GM23338 (cell line): ENCODE measurements around the gene NUMBL.

Source experiments
- CREB1 ChIP-seq: fragments of 250-450 bp; sonication (Bioruptor Pico); IDR thresholded peaks from 2 replicates; pipeline ENCODE4 v1.5.0; 2020; ENCODE audit warnings: low read depth, mild to moderate bottlenecking, moderate library complexity
- CTCF ChIP-seq, 2 experiments: fragments of 200-600 bp in 1 of 2; sonication (generic) in 1 of 2; conservative IDR thresholded peaks; 2 replicates each; pipeline versions ENCODE4 v1.5.1 to v1.6.1; 2016 to 2017; ENCODE audit warnings: antibody characterized with exemption in 2 of 2, low read depth in 2 of 2, mild to moderate bottlenecking in 2 of 2, moderate library complexity in 1 of 2
- EZH2 ChIP-seq: fragments of 200-600 bp; sonication (generic); IDR thresholded peaks from one replicate; pipeline ENCODE4 v1.8.0; 2017; ENCODE audit warnings: antibody characterized with exemption, mild to moderate bottlenecking, low read depth; ENCODE audit not compliant: unreplicated experiment
- EZH2phosphoT487 ChIP-seq: fragments of 200-600 bp; sonication (generic); IDR thresholded peaks from one replicate; pipeline ENCODE4 v1.8.1; 2018; ENCODE audit warnings: antibody characterized with exemption; ENCODE audit not compliant: unreplicated experiment
- JUNB ChIP-seq: IDR thresholded peaks from one replicate; pipeline ENCODE4 v1.6.1; 2016; ENCODE audit warnings: antibody characterized with exemption; ENCODE audit not compliant: unreplicated experiment
- NANOG ChIP-seq: IDR thresholded peaks from 2 replicates; pipeline ENCODE4 v1.6.1; 2016; ENCODE audit warnings: antibody characterized with exemption, borderline replicate concordance
- POLR2AphosphoS5 ChIP-seq: IDR thresholded peaks from 2 replicates; pipeline ENCODE4 v1.6.1; 2016; ENCODE audit warnings: antibody characterized with exemption, low read depth
- ZNF331 ChIP-seq: fragments of 250-450 bp; sonication (Bioruptor Pico); IDR thresholded peaks from 2 replicates; pipeline ENCODE4 v1.5.0; 2020; ENCODE audit warnings: low read depth, mild to moderate bottlenecking, moderate library complexity
- TF ChIP-seq, protein P1 (sequence below): IDR thresholded peaks from one replicate; pipeline ENCODE4 v1.6.1; 2018; ENCODE audit warnings: antibody characterized with exemption; ENCODE audit not compliant: unreplicated experiment

- TF ChIP-seq CTCF (conservative IDR thresholded peaks at IDR 0.05; ENCODE audit: low read depth in 2 of 2) (no peak), POLR2AphosphoS5 (no peak), NANOG (no peak), CREB1 (CRISPR knock-in tag) (no peak), EZH2 (no peak), EZH2phosphoT487 (no peak), JUNB (no peak), ZNF331 (CRISPR knock-in tag) (no peak)
- TF ChIP-seq, protein P1, sequence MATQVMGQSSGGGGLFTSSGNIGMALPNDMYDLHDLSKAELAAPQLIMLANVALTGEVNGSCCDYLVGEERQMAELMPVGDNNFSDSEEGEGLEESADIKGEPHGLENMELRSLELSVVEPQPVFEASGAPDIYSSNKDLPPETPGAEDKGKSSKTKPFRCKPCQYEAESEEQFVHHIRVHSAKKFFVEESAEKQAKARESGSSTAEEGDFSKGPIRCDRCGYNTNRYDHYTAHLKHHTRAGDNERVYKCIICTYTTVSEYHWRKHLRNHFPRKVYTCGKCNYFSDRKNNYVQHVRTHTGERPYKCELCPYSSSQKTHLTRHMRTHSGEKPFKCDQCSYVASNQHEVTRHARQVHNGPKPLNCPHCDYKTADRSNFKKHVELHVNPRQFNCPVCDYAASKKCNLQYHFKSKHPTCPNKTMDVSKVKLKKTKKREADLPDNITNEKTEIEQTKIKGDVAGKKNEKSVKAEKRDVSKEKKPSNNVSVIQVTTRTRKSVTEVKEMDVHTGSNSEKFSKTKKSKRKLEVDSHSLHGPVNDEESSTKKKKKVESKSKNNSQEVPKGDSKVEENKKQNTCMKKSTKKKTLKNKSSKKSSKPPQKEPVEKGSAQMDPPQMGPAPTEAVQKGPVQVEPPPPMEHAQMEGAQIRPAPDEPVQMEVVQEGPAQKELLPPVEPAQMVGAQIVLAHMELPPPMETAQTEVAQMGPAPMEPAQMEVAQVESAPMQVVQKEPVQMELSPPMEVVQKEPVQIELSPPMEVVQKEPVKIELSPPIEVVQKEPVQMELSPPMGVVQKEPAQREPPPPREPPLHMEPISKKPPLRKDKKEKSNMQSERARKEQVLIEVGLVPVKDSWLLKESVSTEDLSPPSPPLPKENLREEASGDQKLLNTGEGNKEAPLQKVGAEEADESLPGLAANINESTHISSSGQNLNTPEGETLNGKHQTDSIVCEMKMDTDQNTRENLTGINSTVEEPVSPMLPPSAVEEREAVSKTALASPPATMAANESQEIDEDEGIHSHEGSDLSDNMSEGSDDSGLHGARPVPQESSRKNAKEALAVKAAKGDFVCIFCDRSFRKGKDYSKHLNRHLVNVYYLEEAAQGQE, result no peak
These were observed 17.2 kb upstream of the NUMBL start for GRCh38 chr19:40707615-40708014.
